Thyroid gland (tissue), 4 donors: Measurements from ENCODE around the gene TRAF3IP1.

Experiments
- CTCF ChIP-seq, 6 experiments: fragments of 200-600 bp in 3 of 6; fragments of 450-650 bp in 3 of 6; sonication (generic) in 3 of 6; IDR thresholded peaks; one replicate each; pipeline ENCODE4 v1.5.1; 2016 to 2019; ENCODE audit warnings: antibody characterized with exemption in 6 of 6, mild to moderate bottlenecking in 2 of 6, inconsistent platforms in 1 of 6, moderate library complexity in 1 of 6
- POLR2A ChIP-seq, 2 donors: fragments of 450-650 bp; IDR thresholded peaks; one replicate each; pipeline ENCODE4 v1.6.1; 2017; ENCODE audit warnings: antibody characterized with exemption in 2 of 2, mild to moderate bottlenecking in 2 of 2, moderate library complexity in 1 of 2

GRCh38 chr2:238388794-238389193, 68.5 kb downstream of the TRAF3IP1 start:
- TF ChIP-seq CTCF (IDR thresholded peaks at IDR 0.05) = no peak
- no peak for TF ChIP-seq POLR2A (IDR thresholded peaks at IDR 0.05)
